A204.1 (cell line): ENCODE data around the gene YAF2.
"Not testable (repeated sequence)": the region's sequence is repeated elsewhere in the genome, so short reads cannot be mapped to it uniquely, and the experiment has no call there.

Source experiments
- FAIRE-seq: peaks from 2 replicates; lab custom pipeline; 2012; peaks lifted over from hg19 to GRCh38; lab: Jason Lieb, UNC

YAF2 gene

DNA sequence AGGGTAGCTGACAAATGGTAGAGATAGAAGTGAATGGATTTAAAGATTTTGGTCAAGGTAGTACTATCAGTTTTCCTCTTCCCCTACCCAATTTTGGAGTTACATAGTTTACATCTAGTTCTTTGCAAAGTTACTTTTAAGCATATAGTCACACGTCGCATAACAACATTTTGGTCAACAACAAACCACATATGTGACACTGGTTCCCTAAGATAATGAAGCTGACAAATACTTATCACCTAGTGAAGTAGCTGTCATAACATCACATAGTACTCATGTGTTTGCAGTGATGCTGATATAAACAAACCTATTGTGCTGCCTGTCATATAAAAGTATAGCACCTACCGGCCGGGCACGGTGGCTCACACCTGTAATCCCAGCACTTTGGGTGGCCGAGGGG lies 45.4 kb downstream of the YAF2 start:
- no peak for FAIRE-seq

DNA sequence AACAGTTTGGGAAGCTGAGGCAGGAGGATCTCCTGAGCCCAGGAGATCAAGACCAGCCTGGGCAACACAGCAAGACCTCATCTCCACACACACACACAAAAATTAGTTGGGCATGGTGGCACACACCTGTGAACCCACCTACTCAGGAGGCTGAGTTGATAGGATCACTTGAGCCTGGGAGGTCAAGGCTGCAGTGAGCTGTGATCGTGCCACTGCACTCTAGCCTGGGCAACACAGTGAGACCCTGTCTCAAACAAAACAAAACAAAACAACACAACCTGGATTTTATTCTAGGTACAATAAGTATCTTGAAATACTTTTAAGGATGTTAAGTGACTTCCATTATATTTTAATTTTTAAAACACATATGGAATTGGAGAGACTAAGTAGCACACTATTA lies 45.8 kb downstream of the YAF2 start:
- FAIRE-seq = no peak

- no peak for FAIRE-seq
These were observed 47.7 kb downstream of the YAF2 start for GRCh38 chr12:42190376-42190775.

DNA sequence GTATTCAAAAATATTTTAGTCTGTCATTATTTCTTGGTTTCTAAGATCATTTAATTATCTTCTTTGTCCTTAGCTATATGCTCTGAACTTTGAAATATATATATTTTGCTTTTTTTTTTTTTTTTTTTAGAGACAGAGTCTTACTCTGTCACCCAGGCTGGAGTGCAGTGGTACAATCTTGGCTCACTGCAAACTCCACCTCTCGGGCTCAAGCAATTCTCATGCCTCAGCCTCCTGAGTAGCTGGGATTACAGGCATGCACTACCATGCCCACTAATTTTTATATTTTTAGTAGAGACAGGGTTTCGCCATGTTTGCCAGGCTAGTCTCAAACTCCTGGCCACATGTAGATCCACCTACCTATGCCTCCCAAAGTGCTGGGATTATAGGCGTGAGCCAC lies 49.8 kb downstream of the YAF2 start:
- not testable (repeated sequence) for FAIRE-seq

DNA sequence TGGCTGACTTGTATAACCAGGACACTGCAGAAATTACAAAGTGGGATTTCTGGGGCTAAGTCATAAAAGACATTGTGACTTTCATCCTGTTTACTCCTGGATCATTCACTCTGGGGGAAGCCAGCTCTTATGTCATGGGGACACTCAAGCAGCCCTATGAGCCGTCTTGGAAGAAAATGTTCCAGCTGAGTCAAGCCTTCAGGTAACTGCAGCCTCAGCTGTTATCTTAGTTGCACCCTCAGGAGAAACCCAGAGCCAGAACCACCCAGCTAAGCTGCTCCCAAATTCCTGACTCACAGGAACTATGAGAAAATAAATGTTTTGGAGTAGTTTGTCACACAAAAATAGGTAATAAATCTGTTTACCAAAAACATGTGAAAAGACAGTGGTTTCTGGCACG lies 50.2 kb downstream of the YAF2 start:
- no peak for FAIRE-seq

GRCh38 chr12:42186793-42187192 lies 51.3 kb downstream of the YAF2 start:
- FAIRE-seq = no peak

DNA sequence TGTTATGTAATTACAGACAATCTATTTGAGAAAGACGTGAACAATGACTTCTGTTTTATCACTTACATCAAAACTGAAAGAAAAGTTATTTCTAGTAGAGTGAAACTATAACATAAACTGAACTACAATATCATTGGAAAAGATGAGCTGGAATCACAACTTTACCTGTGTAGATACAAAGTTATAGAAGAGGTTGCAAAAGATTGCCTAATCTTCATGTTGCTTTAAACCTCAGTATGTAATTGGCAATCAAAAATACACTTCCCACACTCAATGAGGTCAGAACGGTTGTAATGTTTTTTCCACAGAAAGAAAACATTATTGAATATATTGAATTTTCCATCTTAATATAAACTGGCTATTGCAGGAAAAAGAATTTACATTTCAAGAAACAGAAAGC lies 55.7 kb downstream of the YAF2 start:
- no peak for FAIRE-seq

- FAIRE-seq = no peak
These were observed 57.0 kb downstream of the YAF2 start for GRCh38 chr12:42180990-42181596.

- FAIRE-seq = no peak
These were observed 59.9 kb downstream of the YAF2 start for GRCh38 chr12:42178101-42178500.

GRCh38 chr12:42174978-42175377 lies 63.1 kb downstream of the YAF2 start:
- FAIRE-seq = no peak

- FAIRE-seq = no peak
These were observed 64.0 kb downstream of the YAF2 start for GRCh38 chr12:42173961-42174521.

DNA sequence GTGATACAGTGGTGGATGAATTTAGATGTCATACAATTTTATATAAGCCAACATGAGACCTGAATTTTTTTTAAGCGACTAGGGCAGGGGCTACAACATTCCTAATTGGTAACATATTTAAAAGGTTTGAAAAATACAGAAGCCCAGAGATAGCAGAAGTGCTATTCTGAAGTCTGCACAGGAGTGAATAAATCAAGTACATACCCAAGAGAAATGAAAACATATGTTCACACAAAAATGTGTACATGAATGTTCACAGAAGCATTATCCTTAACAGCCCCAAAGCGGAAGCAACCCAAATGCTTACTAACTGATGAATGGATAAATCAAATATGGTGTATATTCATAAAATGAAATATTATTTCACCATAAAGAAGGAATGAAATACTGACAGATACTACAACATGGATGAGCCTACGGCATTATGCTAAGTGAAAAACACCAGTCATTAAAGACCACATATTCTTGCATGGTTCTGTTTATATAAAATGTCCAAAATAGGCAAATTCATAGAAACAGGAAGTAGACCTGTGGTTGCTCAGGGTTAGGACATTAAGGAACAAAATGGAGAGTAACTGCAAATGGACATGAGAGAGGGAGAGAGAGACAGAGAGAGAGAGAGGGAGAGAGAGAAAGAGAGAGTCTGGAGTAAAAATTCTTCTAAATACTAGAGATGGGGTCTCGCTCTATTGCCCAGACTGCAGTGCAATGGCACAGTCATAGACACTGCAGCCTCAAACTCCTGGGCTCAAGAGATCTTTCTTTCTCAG lies 65.4 kb downstream of the YAF2 start:
- no peak for FAIRE-seq

- no peak for FAIRE-seq
These were observed 70.3 kb downstream of the YAF2 start for GRCh38 chr12:42167711-42168110.

- FAIRE-seq = no peak
These were observed 71.5 kb downstream of the YAF2 start for GRCh38 chr12:42166501-42166900.

- no peak for FAIRE-seq
These were observed 74.1 kb downstream of the YAF2 start for GRCh38 chr12:42163913-42164312.

GRCh38 chr12:42162965-42163364 lies 75.1 kb downstream of the YAF2 start:
- FAIRE-seq = no peak

- no peak for FAIRE-seq
These were observed 75.9 kb downstream of the YAF2 start for GRCh38 chr12:42162193-42162592.

GRCh38 chr12:42161529-42161928 lies 76.5 kb downstream of the YAF2 start:
- FAIRE-seq = no peak

- FAIRE-seq = no peak
These were observed 81.8 kb downstream of the YAF2 start for GRCh38 chr12:42156232-42156631.

DNA sequence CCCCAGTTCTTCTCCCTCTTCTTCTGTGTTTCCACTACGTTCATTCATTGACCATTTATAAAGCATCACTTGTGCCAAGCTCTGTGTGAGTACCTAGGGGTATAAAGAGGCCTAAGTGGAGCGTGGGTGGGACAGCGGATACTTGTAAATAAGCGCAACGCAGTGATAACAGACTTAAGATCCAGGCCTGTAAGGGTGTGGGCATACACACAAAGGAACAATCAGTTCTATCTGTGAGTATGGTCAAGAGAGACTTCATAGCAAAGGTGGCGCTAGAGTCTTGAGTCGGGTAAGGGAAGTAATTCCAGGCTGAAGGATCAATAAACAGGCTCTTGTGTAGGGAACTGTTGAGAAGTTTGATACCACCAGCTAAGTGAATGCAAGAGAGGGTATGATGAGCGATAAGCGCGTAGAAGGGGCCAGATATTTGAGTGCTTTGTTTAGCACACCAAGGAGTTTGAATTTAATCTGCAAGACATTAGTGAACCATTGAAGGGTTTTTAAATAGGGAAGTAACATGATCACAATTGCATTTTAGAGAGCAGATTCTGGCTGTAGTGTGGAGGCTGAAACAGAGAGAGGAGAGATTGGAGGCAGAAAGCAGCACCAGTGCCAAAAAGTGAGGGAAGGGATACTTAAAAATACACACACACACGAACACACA lies 92.4 kb downstream of the YAF2 start:
- FAIRE-seq = no peak

- FAIRE-seq = no peak
These were observed 92.9 kb downstream of the YAF2 start for GRCh38 chr12:42145197-42145549.

DNA sequence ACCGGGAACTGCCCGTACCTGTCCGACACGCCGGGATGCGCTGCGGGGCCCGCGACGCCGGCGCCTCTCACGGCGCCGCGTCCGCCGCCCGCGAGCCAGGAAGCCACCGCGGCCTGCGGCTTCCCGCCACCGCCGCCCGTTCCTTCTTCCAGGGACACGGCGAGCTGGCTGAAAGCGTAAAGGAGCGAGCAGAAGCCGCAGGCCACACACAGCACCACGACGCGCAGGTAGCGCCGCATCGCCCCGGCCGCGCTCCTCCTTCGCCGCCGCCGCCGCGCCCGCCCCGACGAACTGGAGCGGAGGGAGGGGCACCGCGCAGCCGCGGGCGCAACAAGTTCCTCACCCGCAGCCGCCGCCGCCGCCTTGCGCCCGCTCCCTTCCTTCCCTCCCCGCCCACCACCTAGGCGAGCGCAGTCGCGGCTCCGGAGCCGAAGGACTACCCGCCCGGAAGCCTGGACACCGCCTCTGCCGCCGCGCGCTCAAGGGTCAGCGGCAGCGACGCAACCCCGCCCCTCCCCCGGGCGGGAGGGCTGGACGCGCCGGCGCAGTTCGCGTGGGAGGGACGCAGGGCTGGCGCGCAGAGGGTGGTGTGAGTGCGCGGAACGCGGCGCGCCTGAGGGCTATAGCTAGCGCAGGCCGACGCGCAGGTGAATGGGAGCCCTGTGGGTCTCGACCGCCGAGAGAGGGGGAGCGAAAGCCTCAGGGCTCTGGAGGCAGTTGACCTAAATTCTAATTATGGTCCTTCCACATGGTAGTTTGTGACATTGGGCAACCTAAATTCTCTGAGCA lies 93.4 kb downstream of the YAF2 start, which contains the start of gene GXYLT1:
Gene GXYLT1 (minus strand): TSS at position 467 of the 789 bp plus-strand sequence. CDS start 228 bp downstream, at position 239.
- FAIRE-seq = no peak

- no peak for FAIRE-seq
These were observed 94.0 kb downstream of the YAF2 start for GRCh38 chr12:42144158-42144407.
